Skeletal muscle cell (primary cell): ENCODE measurements around the gene SOBP.
"Not testable (repeated sequence)": the region's sequence is repeated elsewhere in the genome, so short reads cannot be mapped to it uniquely, and the experiment has no call there.

Experiments
- DNase-seq: peaks from one replicate; pipeline ENCODE4 v3.0.0-alpha.2; 2010; ENCODE audit warnings: low read depth
- H3K4me3 ChIP-seq: 2 replicates; pipeline ENCODE4 v1.5.1; 2011; ENCODE audit warnings: low read depth, mild to moderate bottlenecking, control low read depth, low read length, moderate library complexity

The SOBP gene

GRCh38 chr6:107519224-107519623 lies 29.3 kb downstream of the SOBP start:
- H3K4me3 ChIP-seq, DNase-seq: not testable (repeated sequence)

GRCh38 chr6:107520706-107521105 lies 30.8 kb downstream of the SOBP start:
- not testable (repeated sequence) for DNase-seq

GRCh38 chr6:107523054-107523791 lies 33.3 kb downstream of the SOBP start:
- H3K4me3 ChIP-seq = no peak overlapping the region
- no peak for DNase-seq

More at GRCh38 chr6:107520706-107521105, 30.8 kb downstream of the SOBP start:
- not testable (repeated sequence) for H3K4me3 ChIP-seq

GRCh38 chr6:107523794-107524193 lies 33.9 kb downstream of the SOBP start:
- no peak overlapping the region for H3K4me3 ChIP-seq
- no peak for DNase-seq

- no peak for DNase-seq
- H3K4me3 ChIP-seq = no peak overlapping the region
These were observed 34.7 kb downstream of the SOBP start for GRCh38 chr6:107524626-107525025.

- no peak for DNase-seq
- H3K4me3 ChIP-seq = no peak overlapping the region
These were observed 42.0 kb downstream of the SOBP start for GRCh38 chr6:107531868-107532267.

- DNase-seq = no peak
- no peak overlapping the region for H3K4me3 ChIP-seq
These were observed 42.8 kb downstream of the SOBP start for GRCh38 chr6:107532706-107533105.

GRCh38 chr6:107533415-107534059 lies 43.6 kb downstream of the SOBP start:
- DNase-seq = no peak
- no peak overlapping the region for H3K4me3 ChIP-seq

- H3K4me3 ChIP-seq = no peak overlapping the region
- no peak for DNase-seq
These were observed 44.7 kb downstream of the SOBP start for GRCh38 chr6:107534571-107535141.

- no peak for DNase-seq
- no peak overlapping the region for H3K4me3 ChIP-seq
These were observed 45.7 kb downstream of the SOBP start for GRCh38 chr6:107535626-107536025.

GRCh38 chr6:107536180-107536961 lies 46.5 kb downstream of the SOBP start:
- H3K4me3 ChIP-seq = no peak overlapping the region
- DNase-seq = no peak

- DNase-seq = no peak
- no peak overlapping the region for H3K4me3 ChIP-seq
These were observed 47.6 kb downstream of the SOBP start for GRCh38 chr6:107537559-107537958.

GRCh38 chr6:107538856-107539387 lies 49.0 kb downstream of the SOBP start:
- no peak for DNase-seq
- H3K4me3 ChIP-seq = no peak overlapping the region

- H3K4me3 ChIP-seq = no peak overlapping the region
- peak; percentile 13 for DNase-seq
These were observed 49.5 kb downstream of the SOBP start for GRCh38 chr6:107539409-107539808.

- DNase-seq = no peak
- no peak overlapping the region for H3K4me3 ChIP-seq
These were observed 50.0 kb downstream of the SOBP start for GRCh38 chr6:107539849-107540464.

- no peak overlapping the region for H3K4me3 ChIP-seq
- DNase-seq = no peak
These were observed 50.5 kb downstream of the SOBP start for GRCh38 chr6:107540465-107540857.

GRCh38 chr6:107542192-107542668 lies 52.3 kb downstream of the SOBP start:
- H3K4me3 ChIP-seq = no peak overlapping the region
- DNase-seq = no peak

GRCh38 chr6:107543088-107543487 lies 53.2 kb downstream of the SOBP start:
- no peak for DNase-seq

GRCh38 chr6:107543567-107543966 lies 53.6 kb downstream of the SOBP start:
- no peak for DNase-seq
- H3K4me3 ChIP-seq = no peak overlapping the region

More at GRCh38 chr6:107543088-107543487, 53.2 kb downstream of the SOBP start:
- H3K4me3 ChIP-seq = no peak overlapping the region
